DND-41 (cell line): ENCODE data around the gene GPR27.

Source experiments
- ATAC-seq: fragments of 200-7000 bp; cut with Tn5 transposase; 3 replicates; pipeline ENCODE4 v1.9.1; 2021; ENCODE audit warnings: low read depth; ENCODE audit not compliant: insufficient read depth
- DNase-seq: peaks from one replicate; pipeline ENCODE4 v3.0.0-alpha.2; 2020
- H2AFZ ChIP-seq: 2 replicates; pipeline ENCODE4 v1.6.0; 2012; ENCODE audit warnings: low read depth, low read length
- H3K27ac ChIP-seq: 2 replicates; pipeline ENCODE4 v1.5.1; 2012; ENCODE audit warnings: low read length, inconsistent platforms
- H3K27me3 ChIP-seq: fragments of 200-600 bp; sonication (generic); 2 replicates; pipeline ENCODE4 v1.6.0; 2012; ENCODE audit warnings: low read length, mild to moderate bottlenecking, inconsistent platforms; ENCODE audit not compliant: insufficient read depth, poor library complexity
- H3K36me3 ChIP-seq: 2 replicates; pipeline ENCODE4 v1.5.1; 2012; ENCODE audit warnings: low read length, inconsistent platforms; ENCODE audit not compliant: insufficient read depth
- H3K4me1 ChIP-seq: 2 replicates; pipeline ENCODE4 v1.5.1; 2012; ENCODE audit warnings: mild to moderate bottlenecking, low read length; ENCODE audit not compliant: insufficient read depth
- H3K4me2 ChIP-seq: 2 replicates; pipeline ENCODE4 v1.6.0; 2012; ENCODE audit warnings: mild to moderate bottlenecking, moderate library complexity, low read length, inconsistent platforms; ENCODE audit not compliant: insufficient read depth
- H3K4me3 ChIP-seq, 2 experiments: fragments of 200-600 bp in 1 of 2; shearing (Covaris generic) in 1 of 2; 2 replicates each; pipeline ENCODE4 v1.5.1; 2012 to 2016; ENCODE audit warnings: inconsistent platforms in 2 of 2, low read length in 2 of 2, mild to moderate bottlenecking in 2 of 2, low read depth in 1 of 2, moderate library complexity in 1 of 2
- H3K79me2 ChIP-seq: 2 replicates; pipeline ENCODE4 v1.6.0; 2012; ENCODE audit warnings: low read length, inconsistent platforms; ENCODE audit not compliant: insufficient read depth
- H3K9ac ChIP-seq: 2 replicates; pipeline ENCODE4 v1.6.0; 2012; ENCODE audit warnings: low read depth, mild to moderate bottlenecking, inconsistent platforms, low read length, moderate library complexity
- H3K9me3 ChIP-seq: 2 replicates; pipeline ENCODE4 v1.5.1; 2012; ENCODE audit warnings: low read length, moderate library complexity, mild to moderate bottlenecking, inconsistent platforms; ENCODE audit not compliant: insufficient read depth, severe bottlenecking
- H4K20me1 ChIP-seq: 2 replicates; pipeline ENCODE4 v1.6.0; 2012; ENCODE audit warnings: low read length; ENCODE audit not compliant: insufficient read depth
- EZH2 ChIP-seq: IDR thresholded peaks from 3 replicates; pipeline ENCODE4 v1.6.1; 2012; ENCODE audit warnings: borderline replicate concordance, low read depth, mild to moderate bottlenecking, moderate library complexity, low read length, inconsistent platforms; ENCODE audit not compliant: severe bottlenecking
- TF ChIP-seq, protein P1 (sequence below): IDR thresholded peaks from 2 replicates; pipeline ENCODE4 v1.5.1; 2012; ENCODE audit warnings: borderline replicate concordance, low read length, moderate library complexity, mild to moderate bottlenecking; ENCODE audit not compliant: poor library complexity, severe bottlenecking; ENCODE audit errors: extremely low read depth

Gene GPR27

DNA sequence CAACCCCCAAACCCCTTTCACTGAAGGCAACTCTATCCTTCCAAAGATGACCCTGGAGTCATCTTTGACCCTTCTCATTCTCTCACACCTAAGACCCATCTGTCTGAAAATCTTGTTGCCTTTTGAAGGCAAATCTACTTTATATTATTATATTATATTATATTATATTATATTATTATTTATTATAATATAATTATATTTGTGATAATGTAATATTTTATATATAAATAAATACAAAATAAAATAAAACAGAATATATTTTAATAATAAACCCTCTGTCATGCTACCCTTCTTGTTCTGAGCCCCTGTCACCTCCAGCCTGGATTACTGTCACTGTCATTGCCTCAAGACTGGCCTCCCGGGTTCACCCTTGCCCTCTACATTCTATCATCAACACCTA is 36.3 kb downstream of the GPR27 start:
- Histone ChIP-seq H3K27me3 (no peaks in the 10 kb centered on the region), H3K4me3 (no peak overlapping the region), H3K9me3 (no peaks in the 10 kb centered on the region), H4K20me1 (no peaks in the 10 kb centered on the region), H3K79me2 (no peaks in the 10 kb centered on the region), H3K4me2 (no peak overlapping the region), H3K9ac (no peak overlapping the region), H3K4me1 (no peaks in the 10 kb centered on the region), H3K27ac (no peak overlapping the region), H3K36me3 (no peaks in the 10 kb centered on the region), H2AFZ (no peak overlapping the region)
- ATAC-seq (no peak), DNase-seq (no peak)
- TF ChIP-seq, protein P1, sequence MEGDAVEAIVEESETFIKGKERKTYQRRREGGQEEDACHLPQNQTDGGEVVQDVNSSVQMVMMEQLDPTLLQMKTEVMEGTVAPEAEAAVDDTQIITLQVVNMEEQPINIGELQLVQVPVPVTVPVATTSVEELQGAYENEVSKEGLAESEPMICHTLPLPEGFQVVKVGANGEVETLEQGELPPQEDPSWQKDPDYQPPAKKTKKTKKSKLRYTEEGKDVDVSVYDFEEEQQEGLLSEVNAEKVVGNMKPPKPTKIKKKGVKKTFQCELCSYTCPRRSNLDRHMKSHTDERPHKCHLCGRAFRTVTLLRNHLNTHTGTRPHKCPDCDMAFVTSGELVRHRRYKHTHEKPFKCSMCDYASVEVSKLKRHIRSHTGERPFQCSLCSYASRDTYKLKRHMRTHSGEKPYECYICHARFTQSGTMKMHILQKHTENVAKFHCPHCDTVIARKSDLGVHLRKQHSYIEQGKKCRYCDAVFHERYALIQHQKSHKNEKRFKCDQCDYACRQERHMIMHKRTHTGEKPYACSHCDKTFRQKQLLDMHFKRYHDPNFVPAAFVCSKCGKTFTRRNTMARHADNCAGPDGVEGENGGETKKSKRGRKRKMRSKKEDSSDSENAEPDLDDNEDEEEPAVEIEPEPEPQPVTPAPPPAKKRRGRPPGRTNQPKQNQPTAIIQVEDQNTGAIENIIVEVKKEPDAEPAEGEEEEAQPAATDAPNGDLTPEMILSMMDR: no peak
- TF ChIP-seq EZH2: no peak

DNA sequence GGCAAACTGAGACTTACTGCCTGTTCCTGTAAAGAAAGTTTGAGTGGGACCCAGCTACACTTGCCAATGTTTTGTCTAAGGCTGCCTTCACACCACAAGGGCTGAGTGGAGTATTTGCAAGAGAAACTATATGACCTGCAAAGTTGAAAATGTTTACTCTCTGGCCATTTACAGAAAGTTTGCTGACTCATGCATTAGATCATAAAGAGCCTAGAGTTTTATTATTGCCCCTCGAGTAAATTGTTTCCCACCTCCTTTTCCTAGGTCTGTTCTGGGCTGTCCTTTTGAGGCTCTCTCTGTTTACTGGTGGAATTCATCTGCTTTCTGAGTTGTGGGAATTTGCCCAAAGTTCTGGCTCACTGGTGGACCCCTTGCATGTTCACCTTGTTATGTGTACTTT is 38.0 kb downstream of the GPR27 start:
- no peak for DNase-seq
- Histone ChIP-seq H3K27me3 (no peaks in the 10 kb centered on the region), H3K4me3 (no peak overlapping the region), H3K4me2 (no peak overlapping the region), H2AFZ (no peak overlapping the region), H3K9me3 (no peaks in the 10 kb centered on the region), H3K4me1 (no peaks in the 10 kb centered on the region), H3K9ac (no peak overlapping the region), H4K20me1 (no peaks in the 10 kb centered on the region), H3K79me2 (no peaks in the 10 kb centered on the region), H3K27ac (no peak overlapping the region), H3K36me3 (no peaks in the 10 kb centered on the region)
- ATAC-seq: no peak
- no peak for TF ChIP-seq EZH2

DNA sequence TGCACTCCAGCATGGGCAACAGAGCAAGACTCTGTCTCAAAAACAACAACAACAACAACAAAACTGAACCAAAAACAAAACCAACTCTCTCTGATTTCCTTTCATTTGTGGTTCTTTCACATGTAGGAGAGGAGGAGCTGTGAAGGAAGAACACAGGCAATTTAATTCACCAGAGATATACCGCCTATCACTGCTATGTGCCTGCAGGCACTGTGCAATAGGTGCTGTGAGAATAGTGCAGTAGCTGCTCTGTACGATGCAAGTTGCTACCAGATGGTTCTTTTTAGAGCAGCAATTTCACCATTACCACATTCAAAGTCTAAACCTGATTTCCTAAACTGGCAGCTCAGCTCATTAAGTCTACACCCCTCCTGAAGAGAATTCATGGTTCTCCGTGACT is 42.6 kb downstream of the GPR27 start:
- Histone ChIP-seq H3K36me3 (no peaks in the 10 kb centered on the region), H3K27ac (no peak overlapping the region), H2AFZ (no peak overlapping the region), H3K79me2 (no peaks in the 10 kb centered on the region), H3K4me3 (no peak overlapping the region), H3K27me3 (peaks cover 4% of the 10 kb centered on the region), H4K20me1 (no peaks in the 10 kb centered on the region), H3K9me3 (no peaks in the 10 kb centered on the region), H3K4me2 (no peak overlapping the region), H3K9ac (no peak overlapping the region), H3K4me1 (no peaks in the 10 kb centered on the region)
- TF ChIP-seq, protein P1: no peak
- TF ChIP-seq EZH2: no peak
- no peak for ATAC-seq
- DNase-seq: no peak

DNA sequence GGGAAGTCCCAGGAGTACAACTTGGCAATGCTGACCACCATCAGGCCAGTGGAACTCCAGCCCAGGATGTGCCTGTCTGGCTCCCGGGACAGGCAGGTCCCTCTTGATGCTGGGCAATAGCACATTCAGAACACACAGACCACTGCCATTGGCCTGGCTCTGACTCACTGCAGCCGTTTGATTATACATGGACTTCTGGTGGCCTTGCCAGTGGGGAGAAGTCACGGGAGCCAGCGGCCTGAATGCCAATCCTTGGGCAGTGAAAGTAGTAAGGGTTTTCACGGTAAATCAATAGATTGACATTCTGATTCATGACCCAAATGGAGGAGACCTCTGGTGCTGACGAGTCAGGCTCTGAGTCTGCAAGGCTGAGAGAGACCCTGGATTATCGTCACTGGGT is 43.8 kb downstream of the GPR27 start:
- H3K4me3 ChIP-seq: no peak overlapping the region
- H3K9ac ChIP-seq: no peak overlapping the region
- no peak overlapping the region for H2AFZ ChIP-seq
- ATAC-seq: no peak
- no peaks in the 10 kb centered on the region for H4K20me1 ChIP-seq
- H3K27me3 ChIP-seq: peaks cover 4% of the 10 kb centered on the region
- H3K27ac ChIP-seq: no peak overlapping the region
- H3K79me2 ChIP-seq: no peaks in the 10 kb centered on the region
- no peaks in the 10 kb centered on the region for H3K4me1 ChIP-seq
- DNase-seq: no peak
- H3K4me2 ChIP-seq: no peak overlapping the region
- H3K36me3 ChIP-seq: no peaks in the 10 kb centered on the region
- no peak for TF ChIP-seq EZH2
- TF ChIP-seq, protein P1: no peak
- H3K9me3 ChIP-seq: no peaks in the 10 kb centered on the region
